ENCODE measurements around the gene LHPP. TPM values are rescaled to one million over a fixed set of nuclear protein-coding genes. Genes with fewer than 3 reads are reported as not detected.
"Not testable (repeated sequence)": the region's sequence is repeated elsewhere in the genome, so short reads cannot be mapped to it uniquely, and the experiment has no call there.

LHPP gene
- polyA plus RNA-seq, 6 donors from 2014 or later = 30.5 to 89.2 (median 55.6) TPM

- H3K4me3 Mint-ChIP-seq = peak overlapping the region; percentile 48 to 90 (median 84)
- H3K27me3 Mint-ChIP-seq = no peaks in the 10 kb centered on the region
Measured at GRCh38 chr10:124602646-124603365, 141.2 kb downstream of the LHPP start.

GRCh38 chr10:124603376-124604213 is 142.0 kb downstream of the LHPP start:
- Mint-ChIP-seq H3K36me3 (peaks cover 0 to 6% of the 10 kb centered on the region in 2 donors), H3K4me1 (peaks cover 63 to 93% (median 87%) of the 10 kb centered on the region in 3 donors), H3K27ac (peak overlapping the region; percentile 76 to 100 (median 100)), H3K4me3 (peak overlapping the region; percentile 36 to 90 (median 66)), H3K27me3 (no peaks in the 10 kb centered on the region), H3K9me3 (peaks cover 0 to 6% (median 0%) of the 10 kb centered on the region in 7 donors)
- ATAC-seq (ENCODE audit: low read depth in 2 of 2) (no peak), DNase-seq (no peak)

More at GRCh38 chr10:124602646-124603365, 141.2 kb downstream of the LHPP start:
- peaks cover 0 to 6% (median 0%) of the 10 kb centered on the region in 7 donors for H3K9me3 Mint-ChIP-seq
- H3K4me1 Mint-ChIP-seq = peaks cover 66 to 93% (median 90%) of the 10 kb centered on the region in 3 donors
- ATAC-seq (ENCODE audit: low read depth in 2 of 2) (no peak), DNase-seq (no peak)
- H3K27ac Mint-ChIP-seq = peak overlapping the region; percentile 99 to 100 (median 100)
- peaks cover 0 to 8% of the 10 kb centered on the region in 2 donors for H3K36me3 Mint-ChIP-seq

DNA sequence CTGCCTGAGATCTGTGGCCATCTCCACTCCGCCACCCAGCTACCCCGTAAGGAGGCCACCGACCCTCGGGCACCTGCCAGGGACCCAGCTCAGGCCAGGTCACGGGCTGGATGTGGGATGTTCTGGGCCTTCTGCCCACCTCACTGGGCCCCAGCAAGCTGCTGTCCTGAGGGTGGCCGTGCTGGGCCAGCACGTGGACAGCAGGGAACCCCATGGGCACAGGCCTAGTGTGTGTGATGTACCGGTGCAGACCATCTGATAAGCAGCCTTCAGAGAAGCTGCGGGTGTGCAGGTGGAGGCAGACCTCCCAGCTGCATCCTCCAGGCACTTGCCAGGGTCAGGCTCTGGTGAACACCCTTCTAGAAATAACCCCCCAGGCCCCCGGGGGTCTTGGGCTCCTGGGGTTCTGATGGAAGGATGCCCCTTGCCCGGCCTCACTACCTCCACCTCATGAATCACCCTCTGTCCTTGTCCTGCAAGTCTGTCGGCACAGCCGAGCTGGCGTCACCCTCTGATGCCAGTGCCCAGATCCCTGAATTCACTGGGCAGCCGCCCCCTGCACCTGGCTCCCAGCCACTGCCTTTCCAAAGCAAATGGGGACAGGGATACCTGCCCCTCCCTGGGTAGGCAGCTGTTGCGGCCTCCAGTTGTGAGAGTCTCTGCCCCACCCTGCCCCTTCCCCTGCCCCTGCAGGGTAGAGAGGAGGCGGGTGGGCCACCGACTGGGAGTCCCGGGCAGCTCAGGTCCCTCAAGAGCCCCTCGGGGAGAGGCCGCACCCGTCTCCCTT is 142.8 kb downstream of the LHPP start:
- Mint-ChIP-seq H3K9me3 (no peaks in the 10 kb centered on the region), H3K4me1 (peaks cover 56 to 89% (median 86%) of the 10 kb centered on the region in 3 donors), H3K27me3 (no peaks in the 10 kb centered on the region), H3K36me3 (no peaks in the 10 kb centered on the region), H3K4me3 (peak overlapping the region; percentile 45 to 93 (median 78)), H3K27ac (peak overlapping the region; percentile 58 to 99 (median 97))
- no peak for DNase-seq
- no peak for ATAC-seq (ENCODE audit: low read depth in 2 of 2)

DNA sequence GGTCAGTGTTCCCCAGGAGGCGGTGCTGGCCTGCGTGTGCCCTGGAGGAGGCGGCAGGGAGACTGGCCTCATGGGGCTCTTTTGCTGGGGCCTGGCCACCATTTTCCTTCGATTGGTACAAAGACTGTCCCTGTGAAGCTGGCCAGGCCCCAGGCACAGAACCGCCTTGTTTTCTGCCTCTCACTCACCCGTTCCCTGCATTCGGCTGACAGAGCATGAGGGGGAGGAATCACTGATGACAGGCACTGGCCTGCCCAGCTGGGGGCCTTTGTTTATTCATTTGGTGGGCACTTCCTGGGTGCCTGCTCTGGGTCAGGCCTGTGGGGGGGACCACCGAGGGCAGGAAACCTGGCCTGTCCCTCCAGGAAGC is 143.4 kb downstream of the LHPP start:
- DNase-seq = no peak
- peak overlapping the region; percentile 45 to 93 (median 86) for H3K4me3 Mint-ChIP-seq

DNA sequence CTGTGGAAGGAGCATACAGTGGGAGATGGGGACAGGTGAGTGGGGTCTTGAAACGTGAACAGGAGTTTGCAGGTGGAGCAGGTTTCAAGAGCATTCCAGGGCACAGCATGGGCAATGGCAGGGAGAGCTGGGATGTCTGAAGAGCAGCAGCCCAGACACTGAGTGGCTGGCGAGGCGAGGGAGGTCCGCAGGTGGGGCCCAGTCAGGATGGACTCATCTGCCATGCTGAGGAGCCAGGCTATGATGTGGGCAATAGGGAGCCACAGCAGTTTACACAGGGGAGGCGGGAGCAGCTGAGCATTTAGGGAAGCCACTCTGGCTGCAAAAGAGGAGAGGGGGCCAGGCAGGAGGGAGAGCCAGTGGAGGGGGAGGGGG is 143.8 kb downstream of the LHPP start:
- peak overlapping the region; percentile 66 to 99 (median 97) for H3K27ac Mint-ChIP-seq
- peaks cover 57 to 85% (median 82%) of the 10 kb centered on the region in 3 donors for H3K4me1 Mint-ChIP-seq
- H3K36me3 Mint-ChIP-seq = no peaks in the 10 kb centered on the region

More for the DNA sequence above, 143.4 kb downstream of the LHPP start:
- Mint-ChIP-seq H3K27ac (peak overlapping the region in 5 of 6 donors; percentile 93 to 99 (median 98)), H3K27me3 (no peaks in the 10 kb centered on the region), H3K9me3 (no peaks in the 10 kb centered on the region), H3K36me3 (no peaks in the 10 kb centered on the region), H3K4me1 (peaks cover 56 to 89% (median 86%) of the 10 kb centered on the region in 3 donors)
- ATAC-seq (ENCODE audit: low read depth in 2 of 2) = no peak

GRCh38 chr10:124605856-124606812 is 144.5 kb downstream of the LHPP start:
- no peaks in the 10 kb centered on the region for H3K36me3 Mint-ChIP-seq
- no peaks in the 10 kb centered on the region for H3K9me3 Mint-ChIP-seq
- H3K27ac Mint-ChIP-seq = peak overlapping the region; percentile 66 to 99 (median 97)
- H3K27me3 Mint-ChIP-seq = no peaks in the 10 kb centered on the region
- peaks cover 51 to 81% (median 79%) of the 10 kb centered on the region in 3 donors for H3K4me1 Mint-ChIP-seq
- DNase-seq (no peak), ATAC-seq (ENCODE audit: low read depth in 2 of 2) (no peak)
- H3K4me3 Mint-ChIP-seq = peak overlapping the region; percentile 29 to 91 (median 82)

More for the DNA sequence above, 143.8 kb downstream of the LHPP start:
- ATAC-seq (ENCODE audit: low read depth in 2 of 2) (no peak), DNase-seq (no peak)
- H3K4me3 Mint-ChIP-seq = peak overlapping the region; percentile 45 to 93 (median 86)
- H3K27me3 Mint-ChIP-seq = no peaks in the 10 kb centered on the region
- H3K9me3 Mint-ChIP-seq = no peaks in the 10 kb centered on the region

DNA sequence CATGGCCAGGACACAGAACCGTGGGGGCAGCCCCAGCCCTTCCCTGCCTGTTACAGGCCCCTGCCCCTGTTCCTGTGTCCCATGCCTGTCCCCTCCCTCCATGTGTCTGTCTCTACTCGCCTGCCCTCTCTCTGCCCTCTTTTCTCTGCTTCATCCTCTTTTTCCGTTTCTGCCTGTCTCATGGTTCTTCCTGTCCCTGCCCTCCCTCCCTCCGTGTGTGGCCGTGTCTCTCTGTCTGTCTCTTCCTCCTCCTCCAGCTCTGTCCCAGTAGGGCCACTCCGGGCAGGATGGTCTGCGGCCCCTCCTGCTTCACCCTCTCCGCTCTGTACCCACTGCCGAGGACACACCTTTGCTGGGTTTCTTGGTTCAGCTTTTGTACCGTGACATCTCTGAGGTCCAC is 145.2 kb downstream of the LHPP start:
- Mint-ChIP-seq H3K27ac (peak overlapping the region; percentile 70 to 99 (median 94)), H3K9me3 (no peaks in the 10 kb centered on the region), H3K4me3 (peak overlapping the region; percentile 77 to 91 (median 81)), H3K4me1 (peaks cover 52 to 81% (median 79%) of the 10 kb centered on the region in 3 donors), H3K36me3 (no peaks in the 10 kb centered on the region), H3K27me3 (no peaks in the 10 kb centered on the region)
- no peak for ATAC-seq (ENCODE audit: low read depth in 2 of 2)
- DNase-seq = no peak

DNA sequence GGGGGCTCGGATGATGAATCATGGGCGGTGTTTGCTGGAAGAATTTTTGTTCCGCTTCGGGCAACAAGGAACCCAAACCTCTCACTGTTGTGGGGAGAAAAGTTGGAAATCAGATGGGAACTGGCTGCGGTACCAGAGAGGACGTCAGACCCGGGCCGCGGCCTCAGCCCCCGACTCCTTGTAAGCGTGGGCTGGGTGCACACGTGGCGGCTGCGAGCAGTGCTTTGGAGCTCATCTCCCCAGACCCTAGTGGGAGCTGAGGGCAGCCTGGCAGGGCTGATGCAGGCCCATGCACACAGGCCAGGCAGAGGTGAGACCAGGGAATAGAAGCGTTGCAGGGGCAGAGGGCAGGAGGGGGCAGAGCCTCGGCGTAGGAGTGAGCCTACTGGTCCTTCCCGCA is 146.1 kb downstream of the LHPP start:
- H3K27me3 Mint-ChIP-seq = no peaks in the 10 kb centered on the region
- H3K9me3 Mint-ChIP-seq = no peaks in the 10 kb centered on the region
- ATAC-seq (ENCODE audit: low read depth in 2 of 2) (no peak), DNase-seq (no peak)
- H3K36me3 Mint-ChIP-seq = no peaks in the 10 kb centered on the region
- peak overlapping the region in 6 of 8 donors; percentile 40 to 91 (median 84) for H3K4me3 Mint-ChIP-seq
- H3K27ac Mint-ChIP-seq = peak overlapping the region in 5 of 6 donors; percentile 60 to 99 (median 94)
- H3K4me1 Mint-ChIP-seq = peaks cover 55 to 82% (median 79%) of the 10 kb centered on the region in 3 donors

GRCh38 chr10:124608093-124608721 is 146.6 kb downstream of the LHPP start:
- DNase-seq (no peak), ATAC-seq (ENCODE audit: low read depth in 2 of 2) (no peak)
- Mint-ChIP-seq H3K27ac (peak overlapping the region in 5 of 6 donors; percentile 53 to 99 (median 91)), H3K27me3 (no peaks in the 10 kb centered on the region), H3K36me3 (no peaks in the 10 kb centered on the region), H3K4me3 (peak overlapping the region in 5 of 8 donors; percentile 39 to 75 (median 59)), H3K4me1 (peaks cover 58 to 82% (median 81%) of the 10 kb centered on the region in 3 donors), H3K9me3 (no peaks in the 10 kb centered on the region)

- Mint-ChIP-seq H3K9me3 (no peaks in the 10 kb centered on the region), H3K27ac (peak overlapping the region; percentile 49 to 92 (median 87)), H3K4me1 (peaks cover 63 to 85% (median 84%) of the 10 kb centered on the region in 3 donors), H3K36me3 (no peaks in the 10 kb centered on the region), H3K27me3 (no peaks in the 10 kb centered on the region), H3K4me3 (peak overlapping the region in 5 of 8 donors; percentile 32 to 83 (median 54))
- ATAC-seq (ENCODE audit: low read depth in 2 of 2) (no peak), DNase-seq (no peak)
Measured at GRCh38 chr10:124609698-124610097, 148.1 kb downstream of the LHPP start.

DNA sequence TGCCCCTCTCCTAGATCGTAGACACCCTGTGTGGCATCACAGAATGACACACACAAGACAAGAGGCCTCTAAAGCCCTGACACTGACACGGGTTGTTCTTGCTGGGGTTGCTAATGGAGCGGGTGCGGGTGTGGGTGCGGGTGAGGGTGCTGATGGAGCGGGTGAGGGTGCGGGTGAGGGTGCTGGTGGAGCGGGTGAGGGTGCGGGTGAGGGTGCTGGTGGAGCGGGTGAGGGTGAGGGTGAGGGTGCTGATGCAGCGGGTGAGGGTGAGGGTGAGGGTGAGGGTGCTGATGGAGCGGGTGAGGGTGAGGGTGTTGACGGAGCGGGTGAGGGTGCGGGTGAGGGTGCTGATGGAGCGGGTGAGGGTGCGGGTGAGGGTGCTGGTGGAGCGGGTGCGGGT is 148.6 kb downstream of the LHPP start:
- Mint-ChIP-seq H3K4me1 (peaks cover 66 to 85% (median 85%) of the 10 kb centered on the region in 3 donors), H3K27ac (peak overlapping the region in 4 of 6 donors; percentile 37 to 92 (median 88)), H3K4me3 (peak overlapping the region in 4 of 8 donors; percentile 32 to 82 (median 48))
- H3K27me3 Mint-ChIP-seq; ATAC-seq (ENCODE audit: low read depth in 2 of 2); H3K36me3 Mint-ChIP-seq; H3K9me3 Mint-ChIP-seq; DNase-seq: not testable (repeated sequence)
